Measurements from ENCODE around the gene HMGN1.

Gene HMGN1

DNA sequence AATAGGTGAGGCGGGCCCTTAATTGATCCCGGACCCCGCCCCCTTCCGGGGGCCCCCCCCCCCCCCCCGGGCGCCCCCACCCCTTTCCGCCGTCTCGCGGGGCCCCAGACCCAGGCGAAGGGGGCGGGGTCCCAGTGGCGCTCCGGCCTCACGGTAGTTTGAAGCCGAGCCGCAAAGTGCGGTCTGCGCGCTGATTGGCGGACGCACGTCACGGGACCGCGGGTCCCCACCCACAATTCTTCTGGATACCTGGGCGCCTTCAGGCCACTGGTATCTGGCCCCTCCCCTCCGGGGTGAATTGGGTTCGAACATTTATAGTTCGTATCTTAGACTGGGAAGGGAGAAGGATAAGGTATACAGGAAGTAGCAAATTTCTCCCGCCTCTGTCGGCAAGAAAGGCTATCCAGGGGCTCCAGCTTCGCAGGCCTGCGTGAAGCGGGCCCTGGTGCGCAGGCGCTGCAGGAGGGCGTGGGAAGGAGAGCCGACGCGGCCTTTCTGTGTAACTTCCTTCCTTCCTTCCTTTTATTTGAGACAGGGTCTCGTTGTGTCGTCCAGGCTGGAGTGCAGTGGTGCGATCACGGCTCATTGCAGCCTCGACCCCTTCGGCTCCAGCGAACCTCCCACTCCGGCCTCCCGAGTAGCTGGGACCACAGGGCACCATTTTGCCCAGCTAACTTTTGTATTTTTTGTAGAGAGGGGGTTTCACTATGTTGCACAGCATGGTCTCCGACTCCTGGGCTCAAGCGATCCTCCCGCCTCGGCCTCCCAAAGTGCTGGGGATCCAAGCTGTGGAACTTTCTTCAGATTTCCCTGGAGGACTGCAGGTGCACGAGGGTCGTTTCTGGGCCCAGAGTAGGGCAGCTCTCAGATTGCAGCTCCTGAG, 564 bp upstream of the HMGN1 start:
- H3K27ac ChIP-seq: peak overlapping the region; percentile 99
- TF ChIP-seq, protein P1, sequence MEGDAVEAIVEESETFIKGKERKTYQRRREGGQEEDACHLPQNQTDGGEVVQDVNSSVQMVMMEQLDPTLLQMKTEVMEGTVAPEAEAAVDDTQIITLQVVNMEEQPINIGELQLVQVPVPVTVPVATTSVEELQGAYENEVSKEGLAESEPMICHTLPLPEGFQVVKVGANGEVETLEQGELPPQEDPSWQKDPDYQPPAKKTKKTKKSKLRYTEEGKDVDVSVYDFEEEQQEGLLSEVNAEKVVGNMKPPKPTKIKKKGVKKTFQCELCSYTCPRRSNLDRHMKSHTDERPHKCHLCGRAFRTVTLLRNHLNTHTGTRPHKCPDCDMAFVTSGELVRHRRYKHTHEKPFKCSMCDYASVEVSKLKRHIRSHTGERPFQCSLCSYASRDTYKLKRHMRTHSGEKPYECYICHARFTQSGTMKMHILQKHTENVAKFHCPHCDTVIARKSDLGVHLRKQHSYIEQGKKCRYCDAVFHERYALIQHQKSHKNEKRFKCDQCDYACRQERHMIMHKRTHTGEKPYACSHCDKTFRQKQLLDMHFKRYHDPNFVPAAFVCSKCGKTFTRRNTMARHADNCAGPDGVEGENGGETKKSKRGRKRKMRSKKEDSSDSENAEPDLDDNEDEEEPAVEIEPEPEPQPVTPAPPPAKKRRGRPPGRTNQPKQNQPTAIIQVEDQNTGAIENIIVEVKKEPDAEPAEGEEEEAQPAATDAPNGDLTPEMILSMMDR (conservative IDR thresholded peaks at IDR 0.05): no peak

DNA sequence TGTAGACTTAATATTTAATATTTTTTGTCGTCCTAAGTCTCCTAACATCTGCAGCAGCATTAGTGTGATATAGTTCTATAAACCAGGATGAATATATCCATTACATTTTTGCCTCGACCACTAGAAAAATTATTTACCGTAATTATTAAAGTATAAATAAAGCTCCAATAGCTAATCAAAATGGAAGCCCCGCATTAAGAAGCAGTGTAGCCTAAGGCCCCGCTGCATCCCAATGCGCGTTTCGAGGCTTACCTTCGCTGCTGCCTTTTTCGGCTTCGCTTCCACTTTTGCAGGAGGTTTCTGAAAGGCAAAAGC, 891 bp downstream of the HMGN1 start:
- TF ChIP-seq, protein P1 (conservative IDR thresholded peaks at IDR 0.05): no peak
- peak overlapping the region; percentile 99 for H3K27ac ChIP-seq

DNA sequence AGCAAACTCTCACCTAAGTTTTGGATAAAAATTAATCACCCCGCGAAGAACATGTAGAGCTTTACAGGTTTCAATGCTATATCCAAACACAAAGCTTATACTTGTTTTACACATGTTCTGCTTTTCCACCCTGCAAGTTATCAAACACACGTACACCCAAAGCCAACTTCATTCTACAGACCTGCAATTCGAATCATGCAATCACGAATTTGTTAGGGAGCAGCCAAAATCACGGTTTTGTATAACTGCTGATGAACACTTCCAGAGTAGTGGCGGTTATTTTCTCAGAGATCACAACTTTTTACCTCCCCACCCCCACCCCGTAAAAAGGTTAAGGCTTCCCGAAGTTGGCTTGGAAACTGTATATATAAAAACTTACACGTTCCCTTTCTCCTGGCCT, 1.4 kb downstream of the HMGN1 start:
- TF ChIP-seq, protein P1 (conservative IDR thresholded peaks at IDR 0.05): no peak
- H3K27ac ChIP-seq: peak overlapping the region; percentile 99

DNA sequence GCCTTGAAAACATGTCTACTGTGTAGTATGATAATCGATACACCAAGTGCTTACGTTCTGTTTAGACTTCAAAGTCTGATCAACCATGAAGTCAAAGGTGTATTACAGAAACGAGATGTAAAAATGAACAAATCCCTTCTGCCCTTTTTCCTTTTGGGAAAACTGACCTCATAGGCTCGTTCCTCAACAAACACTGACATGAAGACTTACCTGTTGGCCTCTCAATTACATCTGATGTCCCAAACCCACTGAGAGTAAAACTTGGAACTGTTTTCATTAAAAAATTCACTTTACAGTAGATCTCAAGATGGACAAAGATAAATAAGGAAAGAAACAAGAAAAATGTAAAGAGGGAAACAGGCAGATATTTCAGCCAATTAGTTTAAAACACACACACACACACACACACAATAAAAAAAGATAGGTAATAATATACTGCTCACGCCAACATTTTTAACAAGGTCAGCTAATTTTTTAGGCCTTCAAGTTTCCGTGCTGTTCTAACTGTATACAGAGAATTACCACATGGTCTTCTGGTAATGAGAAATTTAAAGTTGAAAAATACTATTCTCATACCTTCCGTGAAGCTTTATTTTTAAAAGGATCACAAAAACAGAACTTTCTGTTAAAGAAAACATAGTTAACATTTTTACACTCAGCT, 2.1 kb downstream of the HMGN1 start:
- TF ChIP-seq, protein P1 (conservative IDR thresholded peaks at IDR 0.05): no peak
- peak overlapping the region; percentile 99 for H3K27ac ChIP-seq

DNA sequence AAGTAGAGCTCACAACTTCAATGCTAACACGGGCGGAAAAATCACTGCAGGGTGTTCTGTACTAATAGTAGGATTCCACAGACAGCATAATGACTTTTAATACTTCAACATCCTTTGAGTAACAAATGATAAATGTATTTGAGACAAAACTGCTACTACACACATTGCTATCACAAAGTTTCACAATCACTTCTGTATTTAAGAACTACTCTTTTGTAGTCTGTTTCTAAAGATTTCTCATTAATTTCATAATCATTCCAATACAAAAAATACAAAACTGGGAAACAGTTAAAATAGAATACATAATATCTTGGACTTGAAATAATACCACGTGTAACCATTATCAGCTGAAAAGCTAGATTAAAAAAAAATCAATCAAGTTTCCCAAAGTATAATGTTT, 2.7 kb downstream of the HMGN1 start:
- TF ChIP-seq, protein P1 (conservative IDR thresholded peaks at IDR 0.05): no peak
- peak overlapping the region; percentile 99; the same call in 1 of the 2 replicates for H3K27ac ChIP-seq

DNA sequence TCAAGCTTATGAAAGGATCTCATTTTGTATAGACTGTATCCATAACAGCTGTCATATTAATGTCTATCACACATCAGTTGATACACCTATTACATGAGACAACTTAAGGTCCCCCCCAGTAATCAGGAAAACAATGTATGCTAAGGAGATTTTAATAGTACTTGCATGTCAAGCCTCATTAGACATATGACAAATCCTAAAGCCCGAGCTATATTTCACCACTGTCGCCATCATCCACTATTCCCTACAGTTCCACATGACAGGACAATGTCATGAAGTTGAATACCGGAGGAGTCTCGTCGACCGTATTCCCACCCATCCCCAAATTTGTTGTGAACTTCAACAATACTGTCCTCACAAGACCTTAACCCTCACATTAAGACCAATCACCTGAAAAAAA, 3.4 kb downstream of the HMGN1 start:
- H3K27ac ChIP-seq: no peak overlapping the region
- TF ChIP-seq, protein P1 (conservative IDR thresholded peaks at IDR 0.05): no peak

DNA sequence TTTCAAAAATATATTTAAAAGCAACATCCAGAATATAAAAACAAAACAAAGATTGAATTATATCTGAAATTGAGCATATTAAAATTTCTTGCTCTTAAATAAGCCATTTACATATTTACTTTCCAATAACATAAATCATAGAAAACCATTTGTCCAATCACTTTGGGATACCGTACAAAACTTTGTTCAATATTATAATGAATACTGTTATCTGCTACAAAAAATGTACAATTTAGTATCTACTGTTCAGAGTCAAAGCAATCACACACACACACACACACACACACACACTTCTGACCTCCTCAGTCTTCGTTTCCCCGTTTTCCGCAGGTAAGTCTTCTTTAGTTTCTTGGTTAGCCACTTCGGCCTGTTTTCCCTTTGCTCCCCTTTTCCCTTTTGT, 4.0 kb downstream of the HMGN1 start:
- no peak overlapping the region for H3K27ac ChIP-seq
- TF ChIP-seq, protein P1 (conservative IDR thresholded peaks at IDR 0.05): no peak
